Ishikawa (cell line): ENCODE measurements around the gene KCNG3.

Experiments
- CEBPB ChIP-seq: IDR thresholded peaks from 2 replicates; pipeline ENCODE4 v1.6.1; 2012
- CREB1 ChIP-seq: IDR thresholded peaks from 2 replicates; pipeline ENCODE4 v1.6.1; 2012; ENCODE audit warnings: low read depth
- EGR1 ChIP-seq: IDR thresholded peaks from 2 replicates; pipeline ENCODE4 v1.6.1; 2012
- EP300 ChIP-seq: IDR thresholded peaks from 2 replicates; pipeline ENCODE4 v1.6.1; 2012; ENCODE audit warnings: borderline replicate concordance
- FOXM1 ChIP-seq: IDR thresholded peaks from 2 replicates; pipeline ENCODE4 v1.6.1; 2012; ENCODE audit warnings: low read depth, borderline replicate concordance
- NFIC ChIP-seq: IDR thresholded peaks from 2 replicates; pipeline ENCODE4 v1.6.1; 2012
- RAD21 ChIP-seq: IDR thresholded peaks from 2 replicates; pipeline ENCODE4 v1.6.1; 2012; ENCODE audit warnings: low read depth
- TAF1 ChIP-seq: IDR thresholded peaks from 2 replicates; pipeline ENCODE4 v1.6.1; 2012; ENCODE audit warnings: low read depth, mild to moderate bottlenecking
- TCF12 ChIP-seq: IDR thresholded peaks from 2 replicates; pipeline ENCODE4 v1.6.1; 2012; ENCODE audit warnings: low read depth
- TEAD4 ChIP-seq: IDR thresholded peaks from 2 replicates; pipeline ENCODE4 v1.6.1; 2012
- YY1 ChIP-seq: IDR thresholded peaks from 2 replicates; pipeline ENCODE4 v1.6.1; 2012; ENCODE audit warnings: low read depth
- ZBTB7A ChIP-seq: IDR thresholded peaks from 2 replicates; pipeline ENCODE4 v1.6.1; 2012; ENCODE audit warnings: low read depth
- TF ChIP-seq, protein P1 (sequence below): IDR thresholded peaks from 2 replicates; pipeline ENCODE4 v1.6.1; 2012; ENCODE audit warnings: low read depth, mild to moderate bottlenecking
- TF ChIP-seq, protein P2 (sequence below): IDR thresholded peaks from 2 replicates; pipeline ENCODE4 v1.6.1; 2012
- TF ChIP-seq, protein P3 (sequence below): IDR thresholded peaks from 2 replicates; pipeline ENCODE4 v1.6.1; 2012

The KCNG3 gene

DNA sequence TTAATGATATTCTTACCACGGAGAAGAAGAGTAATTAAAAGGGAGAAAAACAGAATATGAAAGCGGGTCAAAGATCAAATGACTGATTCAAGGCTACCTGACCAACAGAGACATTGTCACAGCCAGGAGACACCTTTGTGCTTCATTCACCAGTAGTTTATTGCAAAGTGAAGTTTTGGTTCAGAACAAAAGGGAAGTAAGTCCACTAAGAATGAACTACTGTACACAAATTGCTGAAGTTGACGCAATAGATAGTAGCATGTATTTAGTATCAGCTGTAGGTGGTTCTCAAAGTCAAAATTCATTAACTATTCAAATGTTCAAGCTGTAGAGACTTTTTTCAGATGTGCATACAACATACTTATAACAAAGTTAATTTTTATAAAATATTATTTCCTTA, 68.1 kb downstream of the KCNG3 start:
- TF ChIP-seq NFIC (no peak), RAD21 (no peak), ZBTB7A (no peak), EGR1 (no peak), TAF1 (no peak), CEBPB (no peak), TCF12 (no peak)
- TF ChIP-seq, protein P1, sequence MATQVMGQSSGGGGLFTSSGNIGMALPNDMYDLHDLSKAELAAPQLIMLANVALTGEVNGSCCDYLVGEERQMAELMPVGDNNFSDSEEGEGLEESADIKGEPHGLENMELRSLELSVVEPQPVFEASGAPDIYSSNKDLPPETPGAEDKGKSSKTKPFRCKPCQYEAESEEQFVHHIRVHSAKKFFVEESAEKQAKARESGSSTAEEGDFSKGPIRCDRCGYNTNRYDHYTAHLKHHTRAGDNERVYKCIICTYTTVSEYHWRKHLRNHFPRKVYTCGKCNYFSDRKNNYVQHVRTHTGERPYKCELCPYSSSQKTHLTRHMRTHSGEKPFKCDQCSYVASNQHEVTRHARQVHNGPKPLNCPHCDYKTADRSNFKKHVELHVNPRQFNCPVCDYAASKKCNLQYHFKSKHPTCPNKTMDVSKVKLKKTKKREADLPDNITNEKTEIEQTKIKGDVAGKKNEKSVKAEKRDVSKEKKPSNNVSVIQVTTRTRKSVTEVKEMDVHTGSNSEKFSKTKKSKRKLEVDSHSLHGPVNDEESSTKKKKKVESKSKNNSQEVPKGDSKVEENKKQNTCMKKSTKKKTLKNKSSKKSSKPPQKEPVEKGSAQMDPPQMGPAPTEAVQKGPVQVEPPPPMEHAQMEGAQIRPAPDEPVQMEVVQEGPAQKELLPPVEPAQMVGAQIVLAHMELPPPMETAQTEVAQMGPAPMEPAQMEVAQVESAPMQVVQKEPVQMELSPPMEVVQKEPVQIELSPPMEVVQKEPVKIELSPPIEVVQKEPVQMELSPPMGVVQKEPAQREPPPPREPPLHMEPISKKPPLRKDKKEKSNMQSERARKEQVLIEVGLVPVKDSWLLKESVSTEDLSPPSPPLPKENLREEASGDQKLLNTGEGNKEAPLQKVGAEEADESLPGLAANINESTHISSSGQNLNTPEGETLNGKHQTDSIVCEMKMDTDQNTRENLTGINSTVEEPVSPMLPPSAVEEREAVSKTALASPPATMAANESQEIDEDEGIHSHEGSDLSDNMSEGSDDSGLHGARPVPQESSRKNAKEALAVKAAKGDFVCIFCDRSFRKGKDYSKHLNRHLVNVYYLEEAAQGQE, result no peak
- TF ChIP-seq, protein P2, sequence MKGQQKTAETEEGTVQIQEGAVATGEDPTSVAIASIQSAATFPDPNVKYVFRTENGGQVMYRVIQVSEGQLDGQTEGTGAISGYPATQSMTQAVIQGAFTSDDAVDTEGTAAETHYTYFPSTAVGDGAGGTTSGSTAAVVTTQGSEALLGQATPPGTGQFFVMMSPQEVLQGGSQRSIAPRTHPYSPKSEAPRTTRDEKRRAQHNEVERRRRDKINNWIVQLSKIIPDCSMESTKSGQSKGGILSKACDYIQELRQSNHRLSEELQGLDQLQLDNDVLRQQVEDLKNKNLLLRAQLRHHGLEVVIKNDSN, result no peak

DNA sequence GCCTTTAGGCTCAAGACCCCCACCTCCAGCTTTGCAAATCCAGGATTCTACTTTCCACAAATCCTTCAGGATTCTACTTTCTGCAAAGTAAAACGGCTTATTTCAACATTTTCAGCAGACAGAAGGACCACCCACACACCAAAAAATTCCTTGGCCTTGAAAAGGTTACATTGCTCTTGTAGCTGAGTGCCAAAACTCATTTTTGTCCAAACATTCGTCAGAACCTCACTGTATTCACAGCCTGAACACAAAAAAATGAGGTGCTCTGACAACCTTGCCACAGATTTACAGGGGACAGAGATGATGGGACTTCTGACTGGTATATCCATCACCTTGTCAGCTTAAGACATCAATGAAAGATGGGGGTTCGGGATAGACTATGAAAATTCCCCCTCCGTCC, 69.7 kb downstream of the KCNG3 start:
- TF ChIP-seq YY1, result no peak
- TF ChIP-seq, protein P3, sequence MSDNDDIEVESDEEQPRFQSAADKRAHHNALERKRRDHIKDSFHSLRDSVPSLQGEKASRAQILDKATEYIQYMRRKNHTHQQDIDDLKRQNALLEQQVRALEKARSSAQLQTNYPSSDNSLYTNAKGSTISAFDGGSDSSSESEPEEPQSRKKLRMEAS, result no peak
- TF ChIP-seq TEAD4, result no peak
- TF ChIP-seq NFIC, result no peak
- TF ChIP-seq, protein P1, result no peak
- no peak for TF ChIP-seq CEBPB
- no peak for TF ChIP-seq TAF1
- no peak for TF ChIP-seq RAD21
- TF ChIP-seq, protein P2, result no peak
- TF ChIP-seq FOXM1, result no peak
- TF ChIP-seq EGR1, result no peak
- no peak for TF ChIP-seq ZBTB7A

DNA sequence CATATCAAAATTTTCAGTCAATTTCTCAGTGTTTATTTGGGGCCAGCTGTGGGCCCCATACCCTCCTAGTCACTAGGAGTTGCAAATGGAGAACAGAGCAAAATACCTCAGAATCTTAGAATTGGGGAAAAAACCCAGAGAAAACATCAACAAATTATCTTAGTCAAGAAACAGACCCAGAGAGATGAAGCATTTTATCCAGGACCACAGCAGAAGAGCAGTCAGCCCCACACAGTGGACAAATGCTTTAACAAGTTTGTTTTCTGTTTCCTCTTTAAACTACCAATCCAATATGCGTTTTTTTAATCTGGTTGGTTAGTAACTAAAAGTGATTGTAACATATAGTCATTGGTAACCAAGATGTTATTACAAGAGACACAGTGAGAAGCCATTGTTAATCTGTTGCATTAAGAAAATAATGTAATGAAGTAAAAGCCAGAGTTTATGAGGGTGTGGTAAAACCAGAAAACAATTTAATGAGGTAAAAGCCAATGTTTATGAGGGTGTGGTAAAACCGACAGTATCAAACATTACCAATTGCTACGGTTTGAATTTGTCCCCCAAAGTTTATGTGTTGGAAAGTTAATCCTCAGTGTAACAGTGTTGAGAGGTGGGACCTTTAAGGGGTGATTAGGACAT, 72.1 kb downstream of the KCNG3 start:
- TF ChIP-seq, protein P1, result no peak
- no peak for TF ChIP-seq CREB1
- no peak for TF ChIP-seq CEBPB
- TF ChIP-seq, protein P2, result no peak
- TF ChIP-seq EP300, result no peak
- TF ChIP-seq TEAD4, result no peak

DNA sequence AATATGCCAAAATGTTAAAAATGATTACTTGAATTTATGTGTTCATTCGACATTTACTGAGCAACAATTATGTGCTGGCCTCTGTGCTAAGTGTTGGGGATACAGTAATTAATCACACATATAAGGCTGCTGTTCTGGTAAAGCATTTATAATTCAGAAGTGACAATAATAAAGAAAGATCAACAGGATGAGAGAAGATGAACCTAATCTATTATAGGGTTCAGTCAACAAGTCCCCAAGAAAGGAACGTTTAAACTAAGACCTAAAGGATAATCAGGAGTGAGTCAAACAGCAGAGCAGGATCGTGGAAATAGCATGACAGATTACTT, 72.7 kb downstream of the KCNG3 start:
- TF ChIP-seq NFIC (no peak), TEAD4 (no peak), CREB1 (no peak), EGR1 (no peak), RAD21 (no peak), YY1 (no peak), FOXM1 (no peak), ZBTB7A (no peak), EP300 (no peak), TAF1 (no peak), CEBPB (no peak)
- TF ChIP-seq, protein P2, result no peak
- TF ChIP-seq, protein P3, result no peak
